Activated effector memory CD4-positive, alpha-beta T cell treated with Interleukin-2 at 50 U/mL for 16 hours (primary cell): ENCODE measurements around the gene NOVA1.

Source experiments
- DNase-seq: peaks from one replicate; pipeline ENCODE4 v3.0.0-alpha.2; 2020

Gene NOVA1

GRCh38 chr14:26443654-26444053 is 154.2 kb downstream of the NOVA1 start:
- no peak for DNase-seq

GRCh38 chr14:26429205-26429604 is 168.6 kb downstream of the NOVA1 start:
- DNase-seq: no peak

GRCh38 chr14:26427097-26427496 is 170.7 kb downstream of the NOVA1 start:
- no peak for DNase-seq

GRCh38 chr14:26424537-26424936 is 173.3 kb downstream of the NOVA1 start:
- DNase-seq: no peak

GRCh38 chr14:26415618-26416123 is 182.2 kb downstream of the NOVA1 start:
- DNase-seq: no peak

GRCh38 chr14:26414926-26415325 is 182.9 kb downstream of the NOVA1 start:
- DNase-seq: no peak

GRCh38 chr14:26414103-26414502 is 183.7 kb downstream of the NOVA1 start:
- DNase-seq: no peak

- no peak for DNase-seq
These were observed 185.4 kb downstream of the NOVA1 start for GRCh38 chr14:26412421-26412820.

- no peak for DNase-seq
These were observed 187.6 kb downstream of the NOVA1 start for GRCh38 chr14:26410189-26410685.

- no peak for DNase-seq
These were observed 192.9 kb downstream of the NOVA1 start for GRCh38 chr14:26404927-26405326.

GRCh38 chr14:26403760-26404159 is 194.1 kb downstream of the NOVA1 start:
- DNase-seq: no peak

- DNase-seq: no peak
These were observed 195.7 kb downstream of the NOVA1 start for GRCh38 chr14:26402126-26402525.

- DNase-seq: no peak
These were observed 196.5 kb downstream of the NOVA1 start for GRCh38 chr14:26401179-26401968.

GRCh38 chr14:26400373-26400772 is 197.5 kb downstream of the NOVA1 start:
- no peak for DNase-seq

- DNase-seq: no peak
These were observed 199.2 kb downstream of the NOVA1 start for GRCh38 chr14:26398616-26399015.
